H9 (cell line): ENCODE data around the gene TSPAN31. TPM values are rescaled to one million over a fixed set of nuclear protein-coding genes. Genes with fewer than 3 reads are reported as not detected.

Source experiments
- DNase-seq: peaks from one replicate; pipeline ENCODE4 v3.0.0-alpha.2; 2017
- H2AFZ ChIP-seq: one replicate; pipeline ENCODE4 v1.6.1; 2013; ENCODE audit warnings: mild to moderate bottlenecking, low read length, control low read depth, moderate library complexity
- H2AK5ac ChIP-seq: 2 replicates; pipeline ENCODE4 v1.6.1; 2013; ENCODE audit warnings: low read length, control low read depth, mixed read lengths; ENCODE audit not compliant: insufficient read length
- H2BK120ac ChIP-seq: one replicate; pipeline ENCODE4 v1.6.1; 2013; ENCODE audit warnings: low read depth, mild to moderate bottlenecking, low read length, control low read depth, inconsistent platforms; ENCODE audit not compliant: poor library complexity, severe bottlenecking
- H2BK12ac ChIP-seq: 2 replicates; pipeline ENCODE4 v1.6.1; 2013; ENCODE audit warnings: low read length, control low read depth, mixed read lengths, low read depth; ENCODE audit not compliant: insufficient read length
- H2BK15ac ChIP-seq: 2 replicates; pipeline ENCODE4 v1.6.1; 2013; ENCODE audit warnings: low read depth, low read length, control low read depth
- H2BK20ac ChIP-seq: one replicate; pipeline ENCODE4 v1.6.1; 2013; ENCODE audit warnings: low read depth, mild to moderate bottlenecking, low read length, control low read depth, inconsistent platforms; ENCODE audit not compliant: poor library complexity, severe bottlenecking
- H2BK5ac ChIP-seq: 2 replicates; pipeline ENCODE4 v1.6.1; 2013; ENCODE audit warnings: low read length, control low read depth, mixed read lengths; ENCODE audit not compliant: insufficient read length
- H3K14ac ChIP-seq: 2 replicates; pipeline ENCODE4 v1.6.1; 2013; ENCODE audit warnings: low read length, control low read depth; ENCODE audit not compliant: insufficient read depth
- H3K18ac ChIP-seq: 2 replicates; pipeline ENCODE4 v1.6.1; 2013; ENCODE audit warnings: low read depth, mild to moderate bottlenecking, mixed read lengths, low read length, control low read depth; ENCODE audit not compliant: insufficient read length
- H3K23ac ChIP-seq: 2 replicates; pipeline ENCODE4 v1.6.1; 2013; ENCODE audit warnings: low read length, control low read depth, mixed read lengths, low read depth; ENCODE audit not compliant: insufficient read length
- H3K23me2 ChIP-seq: 2 replicates; pipeline ENCODE4 v1.6.1; 2013; ENCODE audit warnings: low read depth, mild to moderate bottlenecking, mixed read lengths, low read length, control low read depth; ENCODE audit not compliant: insufficient read length, poor library complexity, severe bottlenecking
- H3K27ac ChIP-seq: 2 replicates; pipeline ENCODE4 v1.5.1; 2013; ENCODE audit warnings: low read length, control low read depth, mixed read lengths, low read depth; ENCODE audit not compliant: insufficient read length
- H3K27me3 ChIP-seq: 2 replicates; pipeline ENCODE4 v1.6.1; 2013; ENCODE audit warnings: low read length, control low read depth, inconsistent platforms; ENCODE audit not compliant: insufficient read depth
- H3K4ac ChIP-seq: 2 replicates; pipeline ENCODE4 v1.6.1; 2013; ENCODE audit warnings: low read depth, mild to moderate bottlenecking, control low read depth, inconsistent platforms, low read length, moderate library complexity
- H3K4me1 ChIP-seq: 2 replicates; pipeline ENCODE4 v1.6.1; 2013; ENCODE audit warnings: low read length, control low read depth, inconsistent platforms; ENCODE audit not compliant: insufficient read depth
- H3K4me2 ChIP-seq: 2 replicates; pipeline ENCODE4 v1.6.1; 2013; ENCODE audit warnings: low read length, control low read depth, mixed read lengths; ENCODE audit not compliant: insufficient read length, insufficient read depth
- H3K56ac ChIP-seq: 2 replicates; pipeline ENCODE4 v1.6.1; 2013; ENCODE audit warnings: low read depth, mild to moderate bottlenecking, mixed read lengths, low read length, control low read depth; ENCODE audit not compliant: insufficient read length
- H3K79me1 ChIP-seq: 2 replicates; pipeline ENCODE4 v1.6.1; 2013; ENCODE audit warnings: low read depth, mild to moderate bottlenecking, moderate library complexity, low read length, control low read depth, inconsistent platforms; ENCODE audit not compliant: insufficient read depth, poor library complexity, severe bottlenecking
- H3K79me2 ChIP-seq: 2 replicates; pipeline ENCODE4 v1.6.1; 2013; ENCODE audit warnings: low read length, control low read depth, inconsistent platforms; ENCODE audit not compliant: insufficient read depth
- H3K9ac ChIP-seq: 2 replicates; pipeline ENCODE4 v1.6.1; 2013; ENCODE audit warnings: low read length, control low read depth, mixed read lengths; ENCODE audit not compliant: insufficient read length; ENCODE audit errors: extremely low read depth
- H3K9me3 ChIP-seq: one replicate; pipeline ENCODE4 v1.6.1; 2013; ENCODE audit warnings: low read depth, low read length, inconsistent platforms; ENCODE audit not compliant: control insufficient read depth
- H3T11ph ChIP-seq: one replicate; pipeline ENCODE4 v1.6.1; 2013; ENCODE audit warnings: mild to moderate bottlenecking, low read length, control low read depth, inconsistent platforms
- H4K20me1 ChIP-seq: one replicate; pipeline ENCODE4 v1.6.1; 2013; ENCODE audit not compliant: control insufficient read depth, insufficient read length, insufficient read depth
- H4K5ac ChIP-seq: 2 replicates; pipeline ENCODE4 v1.6.1; 2013; ENCODE audit warnings: low read depth, mild to moderate bottlenecking, mixed read lengths, low read length, control low read depth; ENCODE audit not compliant: insufficient read length
- H4K8ac ChIP-seq: replicated peaks from 2 replicates; pipeline ENCODE4 v1.6.1; 2013; ENCODE audit warnings: low read length, control low read depth, mixed read lengths, low read depth; ENCODE audit not compliant: insufficient read length
- H4K91ac ChIP-seq: 2 replicates; pipeline ENCODE4 v1.6.1; 2013; ENCODE audit warnings: low read depth, mild to moderate bottlenecking, moderate library complexity, mixed read lengths, low read length, control low read depth; ENCODE audit not compliant: insufficient read length
- H3K27ac Mint-ChIP-seq, 3 experiments: 2 replicates in 2 of 3; 3 replicates in 1 of 3; pipeline ENCODE4 v1.8.0; 2020 to 2021; ENCODE audit warnings: mixed read lengths in 3 of 3, mild to moderate bottlenecking in 1 of 3, moderate library complexity in 1 of 3
- H3K27me3 Mint-ChIP-seq: 2 replicates; pipeline ENCODE4 v1.8.0; 2021; ENCODE audit warnings: low read depth, mild to moderate bottlenecking, moderate library complexity, mixed read lengths
- H3K36me3 Mint-ChIP-seq, 3 experiments: 2 replicates in 2 of 3; 3 replicates in 1 of 3; pipeline ENCODE4 v1.8.0; 2020 to 2021; ENCODE audit warnings: low read depth in 3 of 3, mixed read lengths in 3 of 3; ENCODE audit not compliant: insufficient read depth in 1 of 3
- H3K4me1 Mint-ChIP-seq, 2 experiments: 2 replicates each; pipeline ENCODE4 v1.8.0; 2020; ENCODE audit warnings: mixed read lengths in 2 of 2
- H3K4me3 Mint-ChIP-seq, 2 experiments: 2 replicates in 1 of 2; 3 replicates in 1 of 2; pipeline ENCODE4 v1.8.0; 2020 to 2021; ENCODE audit warnings: mild to moderate bottlenecking in 2 of 2, mixed read lengths in 2 of 2, moderate library complexity in 1 of 2
- H3K9me3 Mint-ChIP-seq, 2 experiments: 2 replicates in 1 of 2; 3 replicates in 1 of 2; pipeline ENCODE4 v1.8.0; 2020; ENCODE audit warnings: mild to moderate bottlenecking in 2 of 2, mixed read lengths in 2 of 2, moderate library complexity in 1 of 2
- CTCF ChIP-seq: fragments of 200-600 bp; sonication (generic); conservative IDR thresholded peaks from 3 replicates; pipeline ENCODE4 v1.8.0; 2021; ENCODE audit warnings: antibody characterized with exemption, mild to moderate bottlenecking
- WGBS: extraction: QIAGEN DNeasy Blood & Tissue Kit; methylation state at CpG from one replicate; pipeline ENCODE4 v1.1.7; 2013; ENCODE audit warnings: missing lambda C conversion rate, low lambda C conversion rate, mixed read lengths; ENCODE audit not compliant: insufficient read length; ENCODE audit errors: extremely low coverage; 5-methylcytosine and 5-hydroxymethylcytosine counted together
- total RNA-seq: library from RNA; stranded (reverse); gene quantifications from 2 replicates; pipeline ENCODE4 v1.2.1, GENCODE V29; 2021

Gene TSPAN31
- total RNA-seq, 1 experiment from 2014 or later: 20.0 TPM

- Histone ChIP-seq H3K23me2 (peaks cover 14% of the 10 kb centered on the region), H3K27ac (no peak overlapping the region), H2AK5ac (no peak overlapping the region), H2BK5ac (no peak overlapping the region), H4K5ac (no peak overlapping the region), H3K9me3 (no peaks in the 10 kb centered on the region), H3K23ac (no peak overlapping the region), H2BK12ac (no peak overlapping the region), H3K14ac (no peak overlapping the region; the same call in 1 of the 2 replicates), H3K27me3 (peaks cover 20% of the 10 kb centered on the region; the same call in 1 of the 2 replicates), H3K56ac (no peak overlapping the region), H3K4me1 (no peaks in the 10 kb centered on the region; the same call in 1 of the 2 replicates), H4K20me1 (no peaks in the 10 kb centered on the region), H2BK15ac (no peak overlapping the region), H3T11ph (no peak overlapping the region), H4K91ac (no peak overlapping the region), H2AFZ (no peak overlapping the region), H4K8ac (no peak overlapping the region), H3K4me2 (peak overlapping the region; percentile 96), H3K18ac (no peak overlapping the region), H2BK120ac (no peak overlapping the region), H3K79me1 (no peaks in the 10 kb centered on the region), H3K9ac (no peak overlapping the region), H3K79me2 (no peaks in the 10 kb centered on the region), H3K4ac (no peak overlapping the region), H2BK20ac (no peak overlapping the region)
- Mint-ChIP-seq H3K4me1 (peaks cover 12 to 17% of the 10 kb centered on the region in 2 experiments), H3K27me3 (peaks cover 74% of the 10 kb centered on the region), H3K4me3 (peak overlapping the region; percentile 78 to 92), H3K9me3 (no peaks in the 10 kb centered on the region; a peak in 1 of 5 replicates), H3K36me3 (peaks cover 0 to 9% (median 5%) of the 10 kb centered on the region in 3 experiments; a peak in 4 of 7 replicates), H3K27ac (no peak overlapping the region)
- no peak for DNase-seq
- WGBS: no CpG with 5 or more reads among the region's 10 CpGs
- no peak for TF ChIP-seq CTCF
Observed at GRCh38 chr12:57725851-57726150, 19.0 kb upstream of the TSPAN31 start.
